K562 (cell line): ENCODE measurements around the gene OPRD1. TPM values are rescaled to one million over a fixed set of nuclear protein-coding genes. Genes with fewer than 3 reads are reported as not detected.
A peak's percentile ranks its signal among the peaks of the same experiment; 100 is the strongest.

ENCODE experiments used
- ASH1L ChIP-seq: fragments of 450-650 bp; IDR thresholded peaks from 2 replicates; pipeline ENCODE4 v1.6.1; 2018; ENCODE audit warnings: borderline replicate concordance, mild to moderate bottlenecking, low read depth; ENCODE audit not compliant: partially characterized antibody
- BMI1 ChIP-seq: fragments of 150-350 bp; IDR thresholded peaks from 2 replicates; pipeline ENCODE4 v1.6.1; 2014; ENCODE audit warnings: low read length
- CBFB ChIP-seq: sonication (generic); formaldehyde crosslinking; IDR thresholded peaks from 2 replicates; pipeline ENCODE4 v1.4.0; 2020; ENCODE audit warnings: mild to moderate bottlenecking, missing genetic modification reagents
- CBX2 ChIP-seq: fragments of 200-600 bp; sonication (generic); IDR thresholded peaks from one replicate; pipeline ENCODE4 v1.6.1; 2012; ENCODE audit warnings: mild to moderate bottlenecking, low read length, inconsistent platforms; ENCODE audit not compliant: insufficient read depth, poor library complexity, severe bottlenecking
- DDX20 ChIP-seq: fragments of 450-650 bp; IDR thresholded peaks from 2 replicates; pipeline ENCODE4 v1.6.1; 2016; ENCODE audit warnings: missing genetic modification characterization, low read depth, mild to moderate bottlenecking, missing compliant biosample characterization, moderate library complexity
- E2F3 ChIP-seq: fragments of 250-450 bp; sonication (Bioruptor Pico); IDR thresholded peaks from 2 replicates; pipeline ENCODE4 v1.4.0; 2020; ENCODE audit warnings: mild to moderate bottlenecking
- ELF4 ChIP-seq: fragments of 450-650 bp; formaldehyde crosslinking; IDR thresholded peaks from 2 replicates; pipeline ENCODE4 v1.4.0; 2022; ENCODE audit warnings: missing genetic modification characterization
- ESRRA ChIP-seq: fragments of 450-650 bp; IDR thresholded peaks from 2 replicates; pipeline ENCODE4 v1.6.1; 2014; ENCODE audit warnings: low read depth, mild to moderate bottlenecking, moderate library complexity, borderline replicate concordance
- GATAD2A ChIP-seq: fragments of 450-650 bp; IDR thresholded peaks from 2 replicates; pipeline ENCODE4 v1.6.1; 2017
- HDGF ChIP-seq: fragments of 450-650 bp; IDR thresholded peaks from 2 replicates; pipeline ENCODE4 v1.6.1; 2016
- ID3 ChIP-seq, 2 experiments: fragments of 250-450 bp in 1 of 2; fragments of 450-650 bp in 1 of 2; sonication (Bioruptor Pico) in 1 of 2; IDR thresholded peaks; 2 replicates each; pipeline versions ENCODE4 v1.6.1 to v1.8.0; 2016 to 2021; ENCODE audit warnings: mild to moderate bottlenecking in 2 of 2, moderate library complexity in 2 of 2, missing compliant biosample characterization in 1 of 2, missing genetic modification characterization in 1 of 2
- KAT2B ChIP-seq: IDR thresholded peaks from one replicate; pipeline ENCODE4 v1.6.1; 2012; ENCODE audit warnings: low read depth, mild to moderate bottlenecking, control low read depth, inconsistent platforms, low read length, moderate library complexity
- KLF1 ChIP-seq: fragments of 450-650 bp; IDR thresholded peaks from 2 replicates; pipeline ENCODE4 v1.6.1; 2016; ENCODE audit warnings: missing genetic modification characterization, missing compliant biosample characterization
- MTF1 ChIP-seq: fragments of 250-450 bp; sonication (Bioruptor Pico); IDR thresholded peaks from 2 replicates; pipeline ENCODE4 v1.9.0; 2021; ENCODE audit warnings: moderate library complexity, mild to moderate bottlenecking, inconsistent platforms, borderline replicate concordance
- PBX2 ChIP-seq, 2 experiments: IDR thresholded peaks in 1 of 2; conservative IDR thresholded peaks in 1 of 2; 2 replicates each; pipeline ENCODE4 v1.6.1; 2016; ENCODE audit warnings: low read depth in 2 of 2, mild to moderate bottlenecking in 1 of 2, missing compliant biosample characterization in 1 of 2, missing genetic modification characterization in 1 of 2, moderate library complexity in 1 of 2
- SMARCA5 ChIP-seq: fragments of 450-650 bp; IDR thresholded peaks from 2 replicates; pipeline ENCODE4 v1.6.1; 2016
- ZNF584 ChIP-seq: fragments of 200-800 bp; sonication (Bioruptor generic); IDR thresholded peaks from 2 replicates; pipeline ENCODE4 v1.6.1; 2016; ENCODE audit warnings: low read depth, mild to moderate bottlenecking, missing genetic modification characterization, missing compliant biosample characterization
- ZNF644 ChIP-seq: fragments of 200-800 bp; sonication (Bioruptor generic); IDR thresholded peaks from 2 replicates; pipeline ENCODE4 v1.6.1; 2016; ENCODE audit warnings: low read depth, missing genetic modification characterization, missing compliant biosample characterization
- ZSCAN32 ChIP-seq: fragments of 450-650 bp; formaldehyde crosslinking; IDR thresholded peaks from 2 replicates; pipeline ENCODE4 v1.4.0; 2020; ENCODE audit warnings: mild to moderate bottlenecking, moderate library complexity
- polyA plus RNA-seq, 8 experiments: library from polyadenylated mRNA; depleted of rRNA in 4 of 8; stranded (reverse) in 5 of 8; unstranded in 3 of 8; fragments of >200 nt; fragmentation: Nextera tagmentation in 2 of 8; fragmentation: Illumina TruSeq in 1 of 8; extraction: Ambion mirVana in 2 of 8; extraction: Trizol in 1 of 8; gene quantifications; 2 replicates each; pipeline versions ENCODE4 v1.2.1 to v1.2.3, GENCODE V29; 2011 to 2014; ENCODE audit warnings: inconsistent platforms in 1 of 8, missing spikeins in 1 of 8
- total RNA-seq, 7 experiments: library from RNA; depleted of rRNA in 6 of 7; stranded (reverse); fragments of >200 nt in 6 of 7; fragmentation: Illumina TruSeq in 2 of 7; extraction: Trizol in 2 of 7; gene quantifications; 2 replicates each; pipeline versions ENCODE4 v1.2.1 to v1.2.3, GENCODE V29; 2011 to 2021; ENCODE audit warnings: low replicate concordance in 1 of 7
- TF ChIP-seq, protein P1 (sequence below): fragments of 200-800 bp; sonication (Bioruptor generic); IDR thresholded peaks from 2 replicates; pipeline ENCODE4 v1.6.1; 2017; ENCODE audit warnings: missing genetic modification characterization, missing compliant biosample characterization
- TF ChIP-seq, protein P2 (sequence below): fragments of 250-450 bp; sonication (Bioruptor Pico); IDR thresholded peaks from 2 replicates; pipeline ENCODE4 v1.9.0; 2021; ENCODE audit warnings: mild to moderate bottlenecking
- TF ChIP-seq, protein P3 (sequence below): fragments of 250-450 bp; sonication (Bioruptor Pico); IDR thresholded peaks from 2 replicates; pipeline ENCODE4 v1.8.0; 2021; ENCODE audit warnings: moderate library complexity, mild to moderate bottlenecking, inconsistent platforms
- TF ChIP-seq, protein P4 (sequence below): sonication (generic); formaldehyde crosslinking; IDR thresholded peaks from 2 replicates; pipeline ENCODE4 v1.8.0; 2022; ENCODE audit warnings: mild to moderate bottlenecking, low read depth, missing genetic modification reagents

OPRD1 gene
- total and polyA plus RNA-seq, 9 of the 15 experiments (the other 6 are each of a cell fraction or from before 2014, with no cell fraction given): under 0.01 to 0.03 (median under 0.01) TPM; not detected in 6

- TF ChIP-seq ASH1L (no peak), ZNF644 (no peak; the same call in 1 of the 2 replicates), E2F3 (0 out of 2 replicates have a peak, but pooled peaks have one; percentile 52), MTF1 (CRISPR knock-in tag) (no peak), ESRRA (no peak), KLF1 (tag) (no peak), PBX2 (CRISPR knock-in tag; IDR thresholded peaks at IDR 0.05; ENCODE audit: low read depth) (no peak), PBX2 (tag; conservative IDR thresholded peaks at IDR 0.05; ENCODE audit: low read depth) (no peak), BMI1 (no peak), ID3 (CRISPR knock-in tag; IDR thresholded peaks at IDR 0.05) (no peak), ID3 (tag; IDR thresholded peaks at IDR 0.05) (no peak), GATAD2A (no peak), SMARCA5 (peak; percentile 100), DDX20 (tag) (no peak), CBFB (CRISPR knock-in tag) (0 out of 2 replicates have a peak, but pooled peaks have one; percentile 45), ZSCAN32 (CRISPR knock-in tag) (no peak), KAT2B (peak; percentile 7), CBX2 (no peak), ZNF584 (CRISPR knock-in tag) (no peak), ELF4 (peak; percentile 8; the same call in 1 of the 2 replicates), HDGF (peak; percentile 94; the same call in 1 of the 2 replicates)
- TF ChIP-seq, protein P1, sequence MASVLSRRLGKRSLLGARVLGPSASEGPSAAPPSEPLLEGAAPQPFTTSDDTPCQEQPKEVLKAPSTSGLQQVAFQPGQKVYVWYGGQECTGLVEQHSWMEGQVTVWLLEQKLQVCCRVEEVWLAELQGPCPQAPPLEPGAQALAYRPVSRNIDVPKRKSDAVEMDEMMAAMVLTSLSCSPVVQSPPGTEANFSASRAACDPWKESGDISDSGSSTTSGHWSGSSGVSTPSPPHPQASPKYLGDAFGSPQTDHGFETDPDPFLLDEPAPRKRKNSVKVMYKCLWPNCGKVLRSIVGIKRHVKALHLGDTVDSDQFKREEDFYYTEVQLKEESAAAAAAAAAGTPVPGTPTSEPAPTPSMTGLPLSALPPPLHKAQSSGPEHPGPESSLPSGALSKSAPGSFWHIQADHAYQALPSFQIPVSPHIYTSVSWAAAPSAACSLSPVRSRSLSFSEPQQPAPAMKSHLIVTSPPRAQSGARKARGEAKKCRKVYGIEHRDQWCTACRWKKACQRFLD: no peak
- TF ChIP-seq, protein P2, sequence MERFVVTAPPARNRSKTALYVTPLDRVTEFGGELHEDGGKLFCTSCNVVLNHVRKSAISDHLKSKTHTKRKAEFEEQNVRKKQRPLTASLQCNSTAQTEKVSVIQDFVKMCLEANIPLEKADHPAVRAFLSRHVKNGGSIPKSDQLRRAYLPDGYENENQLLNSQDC (CRISPR knock-in tag): no peak
- TF ChIP-seq, protein P3, sequence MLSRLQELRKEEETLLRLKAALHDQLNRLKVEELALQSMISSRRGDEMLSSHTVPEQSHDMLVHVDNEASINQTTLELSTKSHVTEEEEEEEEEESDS (CRISPR knock-in tag): no peak
- TF ChIP-seq, protein P4, sequence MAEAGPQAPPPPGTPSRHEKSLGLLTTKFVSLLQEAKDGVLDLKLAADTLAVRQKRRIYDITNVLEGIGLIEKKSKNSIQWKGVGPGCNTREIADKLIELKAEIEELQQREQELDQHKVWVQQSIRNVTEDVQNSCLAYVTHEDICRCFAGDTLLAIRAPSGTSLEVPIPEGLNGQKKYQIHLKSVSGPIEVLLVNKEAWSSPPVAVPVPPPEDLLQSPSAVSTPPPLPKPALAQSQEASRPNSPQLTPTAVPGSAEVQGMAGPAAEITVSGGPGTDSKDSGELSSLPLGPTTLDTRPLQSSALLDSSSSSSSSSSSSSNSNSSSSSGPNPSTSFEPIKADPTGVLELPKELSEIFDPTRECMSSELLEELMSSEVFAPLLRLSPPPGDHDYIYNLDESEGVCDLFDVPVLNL (CRISPR knock-in tag): no peak
Observed at GRCh38 chr1:28883242-28883616, 71.3 kb downstream of the OPRD1 start (continued).
